Measurements from ENCODE around the gene RASSF7. TPM values are rescaled to one million over a fixed set of nuclear protein-coding genes. Genes with fewer than 3 reads are reported as not detected.

Gene RASSF7
- total and polyA plus RNA-seq, 2 donors (not counting 1 experiment from before 2014, with no cell fraction given): 29.8 to 89.3 TPM

GRCh38 chr11:538431-539051 is 22.2 kb upstream of the RASSF7 start:
- 93% methylated on average over 19 of the region's 20 CpGs for WGBS (ENCODE audit: insufficient coverage)
- Mint-ChIP-seq H3K4me1 (peaks cover 22% of the 10 kb centered on the region), H3K4me3 (peak overlapping the region; percentile 97), H3K27ac (peak overlapping the region; percentile 99), H3K27me3 (no peaks in the 10 kb centered on the region), H3K9me3 (ENCODE audit: insufficient read depth) (no peaks in the 10 kb centered on the region)
- intact Hi-C loops (cut with micrococcal nuclease): loop anchor here (5.0 kb wide), 4 partner anchors 184 to 769 kb away; partner anchors contain the start of genes BET1L, RIC8A, SLC25A22 and TOLLIP
- H4K20me1 ChIP-seq (ENCODE audit: control insufficient read depth, insufficient read depth, low read length, poor library complexity, severe bottlenecking): peaks cover 13% of the 10 kb centered on the region
- CTCF ChIA-PET: interaction anchor here (1.6 kb wide), 1 partner anchor 16 kb away, joined by 6 read pairs; no protein-coding TSS in a partner anchor
- H3K36me3 ChIP-seq (replicated peaks in 1 of 2; ENCODE audit: control extremely low read depth in 1 of 2, control insufficient read depth in 1 of 2, extremely low read depth in 1 of 2, insufficient read depth in 2 of 2, low read length in 1 of 2): peaks cover 0 to 5% of the 10 kb centered on the region in 2 experiments
- DNase-seq (no peak), ATAC-seq (ENCODE audit: low read depth) (no peak)
- no peak overlapping the region for H3K4me3 ChIP-seq (ENCODE audit: control extremely low read depth in 1 of 5, extremely low read depth in 1 of 5, insufficient read depth in 1 of 5, low read depth in 2 of 5, low read length in 4 of 5)
- peaks cover 17 to 35% of the 10 kb centered on the region in 2 donors for H3K4me1 ChIP-seq (ENCODE audit: control insufficient read depth in 2 of 2, insufficient read depth in 2 of 2, low read length in 2 of 2)
- H3K9ac ChIP-seq (ENCODE audit: low read length): no peak overlapping the region
- no peaks in the 10 kb centered on the region for H3K9me3 ChIP-seq (ENCODE audit: control extremely low read depth in 1 of 3, control insufficient read depth in 2 of 3, insufficient read depth in 1 of 3, low read length in 2 of 3)
- peak overlapping the region; percentile 99 for H3K4me2 ChIP-seq (replicated peaks; ENCODE audit: low read depth, low read length, poor library complexity, severe bottlenecking)
- POLR2A ChIA-PET: interaction anchor here (0.7 kb wide), 4 partner anchors 13 to 311 kb away, joined by 4 to 7 read pairs (median 4); partner anchors contain the start of gene PHRF1
- no peak overlapping the region for H2AFZ ChIP-seq (ENCODE audit: insufficient read depth, low read depth, low read length, poor library complexity, severe bottlenecking)
- TF ChIP-seq EZH2 (IDR thresholded peaks at IDR 0.05; ENCODE audit: borderline replicate concordance, insufficient read depth, low read depth, low read length, poor library complexity, severe bottlenecking): no peak
- TF ChIP-seq, protein P1, sequence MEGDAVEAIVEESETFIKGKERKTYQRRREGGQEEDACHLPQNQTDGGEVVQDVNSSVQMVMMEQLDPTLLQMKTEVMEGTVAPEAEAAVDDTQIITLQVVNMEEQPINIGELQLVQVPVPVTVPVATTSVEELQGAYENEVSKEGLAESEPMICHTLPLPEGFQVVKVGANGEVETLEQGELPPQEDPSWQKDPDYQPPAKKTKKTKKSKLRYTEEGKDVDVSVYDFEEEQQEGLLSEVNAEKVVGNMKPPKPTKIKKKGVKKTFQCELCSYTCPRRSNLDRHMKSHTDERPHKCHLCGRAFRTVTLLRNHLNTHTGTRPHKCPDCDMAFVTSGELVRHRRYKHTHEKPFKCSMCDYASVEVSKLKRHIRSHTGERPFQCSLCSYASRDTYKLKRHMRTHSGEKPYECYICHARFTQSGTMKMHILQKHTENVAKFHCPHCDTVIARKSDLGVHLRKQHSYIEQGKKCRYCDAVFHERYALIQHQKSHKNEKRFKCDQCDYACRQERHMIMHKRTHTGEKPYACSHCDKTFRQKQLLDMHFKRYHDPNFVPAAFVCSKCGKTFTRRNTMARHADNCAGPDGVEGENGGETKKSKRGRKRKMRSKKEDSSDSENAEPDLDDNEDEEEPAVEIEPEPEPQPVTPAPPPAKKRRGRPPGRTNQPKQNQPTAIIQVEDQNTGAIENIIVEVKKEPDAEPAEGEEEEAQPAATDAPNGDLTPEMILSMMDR (IDR thresholded peaks at IDR 0.05): no peak
- H3K79me2 ChIP-seq (ENCODE audit: control insufficient read depth, insufficient read depth, low read length): peaks cover 47% of the 10 kb centered on the region
- H3K27me3 ChIP-seq (replicated peaks in 1 of 4; ENCODE audit: control extremely low read depth in 1 of 4, control insufficient read depth in 3 of 4, insufficient read depth in 4 of 4, low read length in 3 of 4): no peaks in the 10 kb centered on the region
- peak overlapping the region in 1 of 2 donors; percentile 99 for H3K27ac ChIP-seq (ENCODE audit: low read length in 2 of 2)

GRCh38 chr11:539971-540481 is 20.7 kb upstream of the RASSF7 start:
- H3K36me3 ChIP-seq (replicated peaks in 1 of 2; ENCODE audit: control extremely low read depth in 1 of 2, control insufficient read depth in 1 of 2, extremely low read depth in 1 of 2, insufficient read depth in 2 of 2, low read length in 1 of 2): peaks cover 0 to 2% of the 10 kb centered on the region in 2 experiments
- DNase-seq (no peak), ATAC-seq (ENCODE audit: low read depth) (no peak)
- no peak overlapping the region for H2AFZ ChIP-seq (ENCODE audit: insufficient read depth, low read depth, low read length, poor library complexity, severe bottlenecking)
- peaks cover 19% of the 10 kb centered on the region for H3K4me1 Mint-ChIP-seq
- no peak overlapping the region for H3K27ac ChIP-seq (ENCODE audit: low read length in 2 of 2)
- TF ChIP-seq, protein P1 (IDR thresholded peaks at IDR 0.05): no peak
- H3K4me3 ChIP-seq (ENCODE audit: control extremely low read depth in 1 of 5, extremely low read depth in 1 of 5, insufficient read depth in 1 of 5, low read depth in 2 of 5, low read length in 4 of 5): no peak overlapping the region
- H3K4me2 ChIP-seq (replicated peaks; ENCODE audit: low read depth, low read length, poor library complexity, severe bottlenecking): no peak overlapping the region
- no peaks in the 10 kb centered on the region for H3K27me3 ChIP-seq (replicated peaks in 1 of 4; ENCODE audit: control extremely low read depth in 1 of 4, control insufficient read depth in 3 of 4, insufficient read depth in 4 of 4, low read length in 3 of 4)
- no peaks in the 10 kb centered on the region for H3K9me3 ChIP-seq (ENCODE audit: control extremely low read depth in 1 of 3, control insufficient read depth in 2 of 3, insufficient read depth in 1 of 3, low read length in 2 of 3)
- intact Hi-C loops (cut with micrococcal nuclease): loop anchor here (5.0 kb wide), 4 partner anchors 182 to 767 kb away; partner anchors contain the start of genes BET1L, RIC8A, SLC25A22 and TOLLIP
- no peak overlapping the region for H3K27ac Mint-ChIP-seq
- CTCF ChIA-PET: no interaction called here
- H3K9ac ChIP-seq (ENCODE audit: low read length): no peak overlapping the region
- no peaks in the 10 kb centered on the region for H3K27me3 Mint-ChIP-seq
- no peaks in the 10 kb centered on the region for H3K9me3 Mint-ChIP-seq (ENCODE audit: insufficient read depth)
- WGBS (ENCODE audit: insufficient coverage): 94% methylated on average over 5 of the region's 8 CpGs
- POLR2A ChIA-PET: interaction anchor here (0.5 kb wide), 1 partner anchor 385 kb away, joined by 3 read pairs; no protein-coding TSS in a partner anchor
- no peaks in the 10 kb centered on the region for H4K20me1 ChIP-seq (ENCODE audit: control insufficient read depth, insufficient read depth, low read length, poor library complexity, severe bottlenecking)
- peaks cover 33% of the 10 kb centered on the region for H3K79me2 ChIP-seq (ENCODE audit: control insufficient read depth, insufficient read depth, low read length)
- H3K4me1 ChIP-seq (ENCODE audit: control insufficient read depth in 2 of 2, insufficient read depth in 2 of 2, low read length in 2 of 2): peaks cover 12 to 25% of the 10 kb centered on the region in 2 donors
- H3K4me3 Mint-ChIP-seq: no peak overlapping the region

Measured in B cell (primary cell).